ENCODE data around the gene DDX25. TPM values are rescaled to one million over a fixed set of nuclear protein-coding genes. Genes with fewer than 3 reads are reported as not detected.
"Not testable (repeated sequence)": the region's sequence is repeated elsewhere in the genome, so short reads cannot be mapped to it uniquely, and the experiment has no call there.

Gene DDX25
- polyA plus RNA-seq, result not detected

DNA sequence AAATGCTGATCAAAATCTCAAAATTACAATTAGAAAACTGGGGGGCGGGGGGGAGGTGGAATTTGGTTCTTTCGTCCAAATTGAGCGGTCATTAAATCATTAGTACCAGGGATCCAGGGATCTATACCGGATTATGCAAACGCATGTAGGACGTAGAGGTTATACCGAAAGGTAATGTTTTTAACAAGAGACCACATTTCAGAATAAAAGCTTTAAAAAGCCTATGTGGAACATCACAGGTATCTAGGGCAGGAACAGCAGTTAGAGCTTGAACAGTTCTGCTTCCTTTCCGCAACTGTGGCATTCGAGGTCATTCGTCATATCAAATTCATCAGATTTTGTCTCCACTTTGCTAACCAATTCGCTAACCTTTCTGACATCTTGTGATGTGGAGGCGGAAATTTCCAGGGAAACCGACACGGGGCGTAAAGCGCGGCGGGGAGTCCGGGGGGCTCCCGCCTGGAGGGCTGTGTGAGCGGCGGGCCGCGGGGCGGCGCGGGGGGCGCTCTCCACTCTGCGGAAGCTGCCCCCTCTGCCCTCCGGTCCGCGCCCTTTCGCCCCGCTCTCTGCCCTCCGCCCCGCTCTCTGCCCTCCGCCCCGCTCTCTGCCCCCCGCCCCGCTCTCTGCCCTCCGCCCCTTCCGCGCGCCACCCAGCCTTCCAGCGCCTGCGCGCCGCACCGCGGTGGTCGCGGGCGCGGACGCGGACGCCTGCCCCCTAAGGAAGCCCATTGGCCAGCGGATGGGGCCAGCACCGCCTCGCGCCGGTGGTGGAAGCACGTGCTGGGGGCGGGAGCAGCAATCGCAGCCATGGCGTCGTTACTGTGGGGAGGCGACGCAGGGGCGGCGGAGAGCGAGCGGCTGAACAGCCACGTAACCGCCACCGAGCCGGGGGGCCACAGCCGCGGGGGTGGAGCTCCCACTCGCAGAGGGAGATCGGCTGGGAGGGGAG is at the start of gene DDX25:
Gene DDX25 (plus strand): TSS at position 798 of the 949 bp plus-strand sequence. CDS start 10 bp downstream, at position 808.
- Mint-ChIP-seq H3K27ac (peak within 1 kb of the TSS in 3 of 6 donors; percentile 70 to 87 (median 84)), H3K9me3 (peaks cover 0 to 2% (median 0%) of the 10 kb centered on the region in 6 donors), H3K36me3 (peaks cover 10 to 14% (median 12%) of the 10 kb centered on the region in 3 donors), H3K4me1 (peaks cover 28 to 58% of the 10 kb centered on the region in 2 donors), H3K27me3 (ENCODE audit: low read depth in 3 of 3) (peaks cover 13 to 20% (median 16%) of the 10 kb centered on the region in 3 donors), H3K4me3 (peak within 1 kb of the TSS; percentile 94 to 98 (median 96))
- DNase-seq, result peak in 1 of 3 donors; percentile 20

DNA sequence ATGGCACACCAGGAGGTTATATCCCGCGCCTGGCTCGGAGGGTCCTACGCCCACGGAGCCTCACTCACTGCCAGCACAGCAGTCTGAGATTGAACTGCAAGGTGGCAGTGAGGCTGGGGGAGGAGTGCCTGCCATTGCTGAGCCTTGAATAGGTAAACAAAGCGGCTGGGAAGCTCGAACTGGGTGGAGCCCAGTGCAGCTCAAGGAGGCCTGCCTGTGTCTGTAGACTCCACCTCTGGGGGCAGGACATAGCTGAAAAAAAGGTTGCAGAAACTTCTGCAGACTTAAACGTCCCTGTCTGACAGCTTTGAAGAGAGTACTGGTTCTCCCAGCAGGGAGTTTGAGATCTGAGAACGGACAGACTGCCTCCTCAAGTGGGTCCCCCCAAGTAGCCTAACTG is 46.6 kb upstream of the DDX25 start:
- not testable (repeated sequence) for H3K36me3 Mint-ChIP-seq, H3K9me3 Mint-ChIP-seq, H3K4me1 Mint-ChIP-seq, H3K27ac Mint-ChIP-seq, DNase-seq, H3K4me3 Mint-ChIP-seq
- peaks cover 7 to 14% (median 11%) of the 10 kb centered on the region in 3 donors for H3K27me3 Mint-ChIP-seq (ENCODE audit: low read depth in 3 of 3)

DNA sequence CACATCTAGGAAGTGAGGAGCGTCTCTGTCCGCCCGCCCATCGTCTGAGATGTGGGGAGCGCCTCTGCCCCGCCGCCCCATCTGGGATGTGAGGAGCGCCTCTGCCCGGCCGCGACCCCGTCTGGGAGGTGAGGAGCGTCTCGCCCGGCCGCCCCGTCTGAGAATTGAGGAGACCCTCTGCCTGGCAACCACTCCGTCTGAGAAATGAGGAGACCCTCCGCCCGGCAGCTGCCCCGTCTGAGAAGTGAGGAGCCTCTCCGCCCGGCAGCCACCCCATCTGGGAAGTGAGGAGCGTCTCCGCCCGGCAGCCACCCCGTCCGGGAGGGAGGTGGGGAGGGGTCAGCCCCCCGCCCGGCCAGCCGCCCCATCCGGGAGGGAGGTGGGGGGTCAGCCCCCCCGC is 41.5 kb upstream of the DDX25 start:
- H3K36me3 Mint-ChIP-seq; H3K4me1 Mint-ChIP-seq; H3K4me3 Mint-ChIP-seq; DNase-seq; H3K27me3 Mint-ChIP-seq (ENCODE audit: low read depth in 3 of 3); H3K27ac Mint-ChIP-seq; H3K9me3 Mint-ChIP-seq: not testable (repeated sequence)

DNA sequence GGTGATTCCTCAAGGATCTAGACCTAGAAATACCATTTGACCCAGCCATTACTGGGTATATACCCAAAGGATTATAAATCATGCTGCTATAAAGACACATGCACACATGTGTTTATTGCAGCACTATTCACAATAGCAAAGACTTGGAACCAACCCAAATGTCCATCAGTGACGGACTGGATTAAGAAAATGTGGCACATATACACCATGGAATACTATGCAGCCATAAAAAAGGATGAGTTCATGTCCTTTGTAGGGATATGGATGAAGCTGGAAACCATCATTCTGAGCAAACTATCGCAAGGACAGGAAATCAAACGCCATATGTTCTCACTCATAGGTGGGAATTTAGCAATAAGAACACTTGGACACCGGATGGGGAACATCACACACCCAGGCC is 39.0 kb upstream of the DDX25 start:
- not testable (repeated sequence) for H3K4me3 Mint-ChIP-seq; H3K27ac Mint-ChIP-seq; H3K9me3 Mint-ChIP-seq; H3K27me3 Mint-ChIP-seq (ENCODE audit: low read depth in 3 of 3); DNase-seq; H3K4me1 Mint-ChIP-seq; H3K36me3 Mint-ChIP-seq

DNA sequence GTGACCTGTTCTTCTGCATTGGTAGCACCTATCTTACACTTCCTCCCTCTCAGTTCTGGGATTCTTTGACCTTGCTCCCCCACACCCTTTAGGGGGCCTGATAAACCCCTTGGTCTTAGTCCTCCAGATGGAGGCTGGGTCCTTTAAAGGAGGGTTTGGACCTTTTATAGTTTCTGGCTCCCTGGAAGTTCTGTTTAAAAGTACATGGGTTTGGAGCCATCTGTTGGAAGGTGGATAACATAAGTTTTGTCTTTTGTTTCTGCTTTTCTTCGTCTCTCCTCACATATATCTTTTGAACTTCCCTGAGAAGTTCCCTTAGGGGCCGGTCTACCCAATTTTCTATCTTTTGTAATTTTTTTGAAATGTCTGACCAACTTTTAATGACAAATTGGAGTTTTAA is 34.8 kb upstream of the DDX25 start:
- Mint-ChIP-seq H3K9me3 (no peaks in the 10 kb centered on the region), H3K27me3 (ENCODE audit: low read depth in 3 of 3) (peaks cover 0 to 7% (median 0%) of the 10 kb centered on the region in 3 donors), H3K4me3 (no peak overlapping the region), H3K36me3 (no peaks in the 10 kb centered on the region), H3K27ac (no peak overlapping the region), H3K4me1 (no peaks in the 10 kb centered on the region)
- no peak for DNase-seq

DNA sequence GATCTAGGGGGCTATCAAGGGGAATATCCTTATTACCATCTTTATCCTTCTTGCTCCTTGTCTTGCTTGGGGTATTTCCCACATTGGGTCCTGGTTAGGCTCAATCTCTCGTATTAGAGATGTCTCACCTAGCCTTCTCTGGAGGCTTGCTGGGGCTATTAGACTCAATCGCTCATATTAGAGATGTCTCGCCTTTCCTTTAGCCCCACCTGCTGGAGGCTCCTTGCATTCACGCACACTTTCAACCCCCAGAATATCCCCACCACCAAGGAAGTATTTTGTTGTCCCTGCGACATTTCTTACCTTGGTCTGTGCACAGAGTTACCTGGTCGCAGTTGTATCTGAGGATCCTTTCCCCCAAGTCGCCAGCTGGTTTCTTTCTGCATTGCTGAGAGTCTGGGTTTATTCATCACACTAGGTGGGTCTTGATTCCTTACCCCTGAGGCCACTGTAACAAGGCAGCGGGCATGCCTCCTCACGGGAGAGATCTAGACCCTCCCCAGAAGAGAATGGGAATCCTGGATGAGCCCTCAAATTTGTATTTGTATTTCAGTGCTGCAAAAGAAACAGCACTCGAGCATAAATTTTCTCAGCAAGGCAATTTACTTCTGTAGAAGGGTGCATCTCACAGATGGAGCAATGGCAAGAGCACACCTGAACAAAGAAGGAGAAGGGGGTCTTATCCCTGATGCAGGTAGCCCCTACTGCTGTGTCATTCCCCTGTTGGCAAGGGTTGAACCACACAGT is 32.7 kb upstream of the DDX25 start:
- DNase-seq, result no peak
- Mint-ChIP-seq H3K27me3 (ENCODE audit: low read depth in 3 of 3) (peaks cover 0 to 7% (median 0%) of the 10 kb centered on the region in 3 donors), H3K9me3 (no peaks in the 10 kb centered on the region), H3K36me3 (no peaks in the 10 kb centered on the region), H3K4me3 (no peak overlapping the region), H3K27ac (no peak overlapping the region), H3K4me1 (no peaks in the 10 kb centered on the region)

DNA sequence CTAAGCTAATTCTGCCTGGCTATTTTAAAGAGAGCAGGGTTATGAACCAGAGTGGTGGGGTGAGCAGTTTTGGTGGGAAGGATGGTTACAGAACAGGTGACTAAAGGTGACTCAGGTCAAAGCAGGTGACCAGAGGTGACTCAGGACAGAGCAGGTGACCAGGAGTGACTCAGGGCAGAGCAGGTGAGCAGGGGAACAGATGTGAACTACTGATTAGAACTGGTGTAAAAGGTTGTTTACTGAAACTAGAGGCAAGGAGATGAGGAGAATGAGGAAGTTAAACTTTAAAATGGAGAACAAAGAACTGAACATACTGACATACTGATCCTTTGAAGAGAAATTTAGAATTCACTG is 32.2 kb upstream of the DDX25 start:
- Mint-ChIP-seq H3K4me1 (no peaks in the 10 kb centered on the region), H3K9me3 (no peaks in the 10 kb centered on the region), H3K36me3 (no peaks in the 10 kb centered on the region), H3K27me3 (ENCODE audit: low read depth in 3 of 3) (peaks cover 0 to 7% (median 0%) of the 10 kb centered on the region in 3 donors), H3K4me3 (no peak overlapping the region), H3K27ac (no peak overlapping the region)
- no peak for DNase-seq

DNA sequence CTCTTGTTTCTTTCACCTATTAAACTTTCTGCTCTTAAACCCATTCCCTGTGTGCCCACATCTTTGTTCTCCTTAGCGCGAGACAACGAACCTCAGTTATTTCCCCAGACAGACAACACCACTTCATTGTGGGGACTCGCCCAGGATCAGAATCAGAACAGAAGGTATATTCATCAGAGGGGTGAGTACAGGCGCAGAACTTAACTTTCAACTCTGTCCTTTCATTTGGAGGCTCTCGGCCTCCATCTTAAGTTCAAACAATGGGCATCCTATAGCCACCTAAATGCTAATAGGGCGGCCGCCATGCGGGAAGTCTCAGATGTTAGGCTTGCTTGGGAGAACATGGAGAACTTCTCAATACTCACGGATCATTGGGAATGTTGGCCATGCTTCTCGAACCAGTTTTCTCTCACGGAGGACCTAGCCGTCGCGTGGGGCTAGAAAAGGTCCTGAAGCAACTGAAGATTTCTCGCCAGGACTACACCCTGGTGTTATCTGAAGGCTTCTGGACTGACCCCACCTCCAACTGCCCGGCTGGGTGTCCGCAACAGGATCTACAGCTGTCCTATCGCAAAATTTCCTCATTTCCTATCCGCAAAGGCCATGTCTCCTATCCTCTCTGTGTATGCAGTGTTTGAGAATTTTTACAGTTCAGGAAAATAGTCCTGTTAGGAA is 30.3 kb upstream of the DDX25 start:
- DNase-seq, result no peak
- no peak overlapping the region for H3K4me3 Mint-ChIP-seq
- no peaks in the 10 kb centered on the region for H3K4me1 Mint-ChIP-seq
- no peaks in the 10 kb centered on the region for H3K9me3 Mint-ChIP-seq
- H3K27me3 Mint-ChIP-seq (ENCODE audit: low read depth in 3 of 3), result peaks cover 0 to 7% (median 2%) of the 10 kb centered on the region in 3 donors
- H3K27ac Mint-ChIP-seq, result no peak overlapping the region
- no peaks in the 10 kb centered on the region for H3K36me3 Mint-ChIP-seq

DNA sequence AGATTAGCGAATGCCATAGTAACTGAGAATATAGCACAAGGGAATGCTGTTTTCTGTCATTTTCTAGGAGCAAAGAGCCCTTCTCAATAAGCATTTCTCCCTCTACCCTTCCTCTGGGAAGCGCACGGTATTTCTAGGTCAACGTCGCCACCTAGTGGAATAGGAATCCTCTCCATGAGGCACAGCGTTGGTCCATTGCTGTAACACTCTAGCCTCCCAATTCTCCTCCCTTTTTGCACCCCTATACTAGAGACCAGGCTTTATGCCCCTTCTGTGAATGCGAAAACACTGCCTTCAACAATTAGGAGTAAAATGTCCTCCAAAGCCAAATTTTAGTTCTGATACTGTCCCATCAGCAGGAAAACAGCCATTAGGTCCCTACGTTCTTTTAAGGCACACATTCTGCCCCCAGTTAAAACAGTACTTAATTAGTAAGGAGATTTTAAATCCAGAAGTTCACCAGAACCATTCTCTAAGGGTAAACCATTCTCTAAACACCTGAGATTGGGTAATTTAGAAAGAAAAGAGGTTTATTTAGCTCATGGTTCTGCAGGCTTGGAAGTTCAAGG is 29.7 kb upstream of the DDX25 start:
- H3K4me1 Mint-ChIP-seq, result no peaks in the 10 kb centered on the region
- no peak overlapping the region for H3K4me3 Mint-ChIP-seq
- H3K36me3 Mint-ChIP-seq, result no peaks in the 10 kb centered on the region
- H3K27ac Mint-ChIP-seq, result no peak overlapping the region
- H3K9me3 Mint-ChIP-seq, result no peaks in the 10 kb centered on the region
- DNase-seq, result peak; percentile 19 to 22 (median 21)
- H3K27me3 Mint-ChIP-seq (ENCODE audit: low read depth in 3 of 3), result peaks cover 0 to 7% (median 2%) of the 10 kb centered on the region in 3 donors

DNA sequence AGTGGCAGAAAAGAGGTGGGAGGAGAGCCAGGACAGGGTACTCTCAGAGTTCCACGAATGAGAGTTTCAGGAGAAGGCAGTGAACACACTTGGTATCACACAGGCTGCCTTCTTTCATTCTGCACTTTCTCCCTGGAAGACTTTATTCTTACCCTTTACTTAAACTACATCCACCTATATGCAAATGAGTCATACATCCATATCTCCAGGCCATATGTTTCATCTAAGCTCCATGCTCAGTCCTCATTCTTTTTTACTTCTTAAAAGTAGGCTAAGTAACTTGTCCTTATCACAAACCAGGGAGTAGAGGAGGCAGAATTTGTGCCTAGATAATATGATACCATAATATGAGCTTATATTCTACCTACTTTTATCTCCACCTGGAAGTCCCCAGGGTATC is 23.0 kb upstream of the DDX25 start:
- Mint-ChIP-seq H3K27me3 (ENCODE audit: low read depth in 3 of 3) (peaks cover 2 to 5% (median 3%) of the 10 kb centered on the region in 3 donors), H3K9me3 (no peaks in the 10 kb centered on the region), H3K4me3 (no peak overlapping the region), H3K4me1 (peaks cover 0 to 2% of the 10 kb centered on the region in 2 donors), H3K36me3 (peaks cover 0 to 4% (median 0%) of the 10 kb centered on the region in 3 donors), H3K27ac (no peak overlapping the region)
- DNase-seq, result no peak

DNA sequence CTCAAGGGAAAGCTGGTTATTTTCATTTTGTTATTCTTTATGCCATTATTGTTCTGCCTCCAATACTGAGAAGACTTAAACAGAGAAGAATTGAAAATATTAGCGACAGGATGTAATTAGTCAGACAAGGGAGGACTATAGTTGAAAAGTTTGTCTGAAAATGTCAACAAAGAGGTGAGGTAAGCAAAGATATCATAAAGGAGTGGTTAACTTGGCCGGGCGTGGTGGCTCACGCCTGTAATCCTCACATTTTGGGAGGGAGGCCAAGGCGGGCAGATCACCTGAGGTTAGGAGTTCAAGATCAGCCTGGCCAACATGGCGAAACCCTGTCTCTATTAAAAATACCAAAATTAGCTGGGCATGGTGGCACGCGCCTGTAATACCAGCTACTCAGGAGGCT is 20.9 kb upstream of the DDX25 start:
- Mint-ChIP-seq H3K36me3 (peaks cover 0 to 4% (median 0%) of the 10 kb centered on the region in 3 donors), H3K27ac (no peak overlapping the region), H3K9me3 (peaks cover 0 to 2% (median 0%) of the 10 kb centered on the region in 6 donors), H3K27me3 (ENCODE audit: low read depth in 3 of 3) (peaks cover 17 to 24% (median 19%) of the 10 kb centered on the region in 3 donors), H3K4me1 (peaks cover 14 to 21% of the 10 kb centered on the region in 2 donors), H3K4me3 (no peak overlapping the region)
- DNase-seq, result no peak

DNA sequence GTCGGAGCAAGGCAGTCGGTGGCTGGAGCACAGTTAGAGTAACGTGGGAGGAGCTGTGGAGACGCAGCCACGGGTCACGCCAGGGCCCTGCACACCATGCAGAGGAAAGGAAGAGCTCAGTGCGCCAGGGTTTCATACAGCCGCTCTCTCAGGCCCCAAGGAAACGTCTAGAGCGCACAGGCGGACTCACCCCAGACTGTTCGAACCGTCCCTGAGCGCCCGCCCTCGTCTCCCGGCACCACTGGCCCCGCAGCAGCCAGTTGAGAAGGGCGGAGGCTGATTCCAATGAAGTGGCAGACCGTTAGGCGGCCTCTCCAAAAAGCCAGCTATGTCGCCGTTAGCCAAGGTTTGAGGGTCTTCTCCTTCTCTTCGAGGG is 17.3 kb upstream of the DDX25 start:
- Mint-ChIP-seq H3K4me3 (peak overlapping the region; percentile 85 to 97 (median 94)), H3K4me1 (peaks cover 20 to 46% of the 10 kb centered on the region in 2 donors)
- no peak for DNase-seq

More for the DNA sequence above, 17.3 kb upstream of the DDX25 start:
- H3K9me3 Mint-ChIP-seq, result peaks cover 0 to 2% (median 0%) of the 10 kb centered on the region in 6 donors
- H3K27me3 Mint-ChIP-seq (ENCODE audit: low read depth in 3 of 3), result peaks cover 14 to 23% (median 17%) of the 10 kb centered on the region in 3 donors
- H3K27ac Mint-ChIP-seq, result peak overlapping the region; percentile 91 to 99 (median 96)
- no peaks in the 10 kb centered on the region for H3K36me3 Mint-ChIP-seq

Data from immature natural killer cell (primary cell).